ENCODE data around the gene ATXN2.

ATXN2 gene

DNA sequence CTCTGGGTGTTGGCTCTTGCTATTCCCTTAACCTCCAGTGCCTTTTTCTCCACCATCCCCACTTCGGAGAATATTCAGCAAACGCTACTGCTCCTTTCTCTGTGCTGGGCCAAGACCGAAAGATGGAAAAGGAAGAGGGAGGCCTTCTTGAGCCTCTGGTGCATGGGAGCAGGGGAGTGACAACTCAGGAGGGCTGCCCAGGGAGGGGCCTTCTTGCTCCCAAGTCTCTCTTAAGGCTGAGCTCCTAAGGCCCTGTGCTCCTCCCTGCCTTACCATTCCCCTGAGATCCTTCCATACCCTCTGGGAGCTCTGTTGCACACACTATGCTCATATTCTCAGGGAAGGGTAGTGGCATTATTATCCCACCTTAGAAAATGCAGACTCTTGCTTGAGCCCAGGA lies 158.5 kb downstream of the ATXN2 start:
- DNase-seq (ENCODE audit: low read depth): no peak
- no peak overlapping the region for H3K4me3 ChIP-seq (ENCODE audit: low read length)
- TF ChIP-seq, protein P1, sequence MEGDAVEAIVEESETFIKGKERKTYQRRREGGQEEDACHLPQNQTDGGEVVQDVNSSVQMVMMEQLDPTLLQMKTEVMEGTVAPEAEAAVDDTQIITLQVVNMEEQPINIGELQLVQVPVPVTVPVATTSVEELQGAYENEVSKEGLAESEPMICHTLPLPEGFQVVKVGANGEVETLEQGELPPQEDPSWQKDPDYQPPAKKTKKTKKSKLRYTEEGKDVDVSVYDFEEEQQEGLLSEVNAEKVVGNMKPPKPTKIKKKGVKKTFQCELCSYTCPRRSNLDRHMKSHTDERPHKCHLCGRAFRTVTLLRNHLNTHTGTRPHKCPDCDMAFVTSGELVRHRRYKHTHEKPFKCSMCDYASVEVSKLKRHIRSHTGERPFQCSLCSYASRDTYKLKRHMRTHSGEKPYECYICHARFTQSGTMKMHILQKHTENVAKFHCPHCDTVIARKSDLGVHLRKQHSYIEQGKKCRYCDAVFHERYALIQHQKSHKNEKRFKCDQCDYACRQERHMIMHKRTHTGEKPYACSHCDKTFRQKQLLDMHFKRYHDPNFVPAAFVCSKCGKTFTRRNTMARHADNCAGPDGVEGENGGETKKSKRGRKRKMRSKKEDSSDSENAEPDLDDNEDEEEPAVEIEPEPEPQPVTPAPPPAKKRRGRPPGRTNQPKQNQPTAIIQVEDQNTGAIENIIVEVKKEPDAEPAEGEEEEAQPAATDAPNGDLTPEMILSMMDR (IDR thresholded peaks at IDR 0.05; ENCODE audit: insufficient read depth, low read depth, low read length, missing control alignments): no peak

DNA sequence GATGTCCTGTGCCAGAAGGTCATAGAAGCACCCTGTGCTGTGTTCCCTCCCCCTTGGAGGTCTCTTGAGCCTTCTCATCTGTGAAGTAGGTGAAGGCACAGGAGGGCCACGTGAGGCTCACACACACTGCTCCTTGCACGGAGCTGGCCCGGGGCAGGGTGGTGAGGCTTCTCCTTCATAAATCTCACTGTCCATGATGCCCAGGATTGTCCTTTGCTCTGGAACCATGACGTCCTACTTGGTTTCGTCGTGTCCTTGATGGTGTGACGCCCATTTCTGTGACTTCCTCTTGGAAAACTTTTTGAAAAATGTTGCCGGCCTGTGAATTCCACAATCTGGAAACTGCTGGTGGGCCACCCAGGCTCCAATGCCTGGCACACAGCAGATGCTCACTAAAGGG lies 159.0 kb downstream of the ATXN2 start:
- TF ChIP-seq, protein P1 (IDR thresholded peaks at IDR 0.05; ENCODE audit: insufficient read depth, low read depth, low read length, missing control alignments): no peak
- H3K4me3 ChIP-seq (ENCODE audit: low read length): no peak overlapping the region
- no peak for DNase-seq (ENCODE audit: low read depth)

DNA sequence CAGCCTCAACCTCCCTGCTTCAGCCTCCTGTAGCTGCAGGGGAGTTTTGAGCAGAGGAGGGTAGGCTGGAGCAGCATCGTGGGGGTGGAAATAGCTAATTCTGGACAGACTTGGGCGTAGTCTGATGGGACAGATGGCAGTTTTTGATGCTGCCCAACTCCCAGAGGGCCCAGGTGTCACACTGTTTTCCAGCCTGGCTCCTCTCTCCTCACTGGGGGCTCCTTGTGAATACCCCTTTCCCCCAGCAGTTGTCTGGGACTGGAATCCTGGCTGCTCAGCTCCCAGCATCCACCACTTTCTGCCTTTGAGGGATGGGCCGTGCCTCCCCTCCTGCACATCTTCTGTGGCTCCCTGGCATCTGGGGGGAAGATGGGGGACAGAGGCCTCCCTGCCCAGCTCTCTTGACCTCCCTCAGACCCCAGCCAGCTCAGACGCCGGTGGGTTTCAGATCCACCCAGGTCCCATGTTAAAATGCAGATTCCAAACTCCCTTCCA lies 159.4 kb downstream of the ATXN2 start:
- DNase-seq (ENCODE audit: low read depth): no peak
- H3K4me3 ChIP-seq (ENCODE audit: low read length): no peak overlapping the region
- TF ChIP-seq, protein P1 (IDR thresholded peaks at IDR 0.05; ENCODE audit: insufficient read depth, low read depth, low read length, missing control alignments): no peak

DNA sequence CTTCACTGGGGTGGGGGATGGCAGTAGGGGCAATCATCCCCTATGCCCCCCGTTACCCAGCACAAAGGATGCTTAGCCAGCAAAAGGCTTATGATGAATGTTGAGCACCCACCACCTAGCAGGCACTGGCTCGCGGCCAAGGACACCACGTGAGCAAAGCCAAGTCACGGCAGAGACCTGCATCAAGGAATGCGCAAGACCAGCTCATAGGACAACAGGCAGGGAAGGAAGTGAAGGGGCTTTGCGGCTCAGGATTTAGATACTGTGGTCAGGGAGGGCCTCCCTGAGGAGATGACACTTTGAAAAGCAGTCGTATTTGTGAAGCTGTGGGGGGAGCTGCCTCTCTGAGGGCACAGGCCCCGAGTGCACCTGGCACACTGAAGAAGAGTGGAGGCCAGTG lies 160.6 kb downstream of the ATXN2 start:
- TF ChIP-seq, protein P1 (IDR thresholded peaks at IDR 0.05; ENCODE audit: insufficient read depth, low read depth, low read length, missing control alignments): no peak
- DNase-seq (ENCODE audit: low read depth): peak; percentile 82
- no peak overlapping the region for H3K4me3 ChIP-seq (ENCODE audit: low read length)

DNA sequence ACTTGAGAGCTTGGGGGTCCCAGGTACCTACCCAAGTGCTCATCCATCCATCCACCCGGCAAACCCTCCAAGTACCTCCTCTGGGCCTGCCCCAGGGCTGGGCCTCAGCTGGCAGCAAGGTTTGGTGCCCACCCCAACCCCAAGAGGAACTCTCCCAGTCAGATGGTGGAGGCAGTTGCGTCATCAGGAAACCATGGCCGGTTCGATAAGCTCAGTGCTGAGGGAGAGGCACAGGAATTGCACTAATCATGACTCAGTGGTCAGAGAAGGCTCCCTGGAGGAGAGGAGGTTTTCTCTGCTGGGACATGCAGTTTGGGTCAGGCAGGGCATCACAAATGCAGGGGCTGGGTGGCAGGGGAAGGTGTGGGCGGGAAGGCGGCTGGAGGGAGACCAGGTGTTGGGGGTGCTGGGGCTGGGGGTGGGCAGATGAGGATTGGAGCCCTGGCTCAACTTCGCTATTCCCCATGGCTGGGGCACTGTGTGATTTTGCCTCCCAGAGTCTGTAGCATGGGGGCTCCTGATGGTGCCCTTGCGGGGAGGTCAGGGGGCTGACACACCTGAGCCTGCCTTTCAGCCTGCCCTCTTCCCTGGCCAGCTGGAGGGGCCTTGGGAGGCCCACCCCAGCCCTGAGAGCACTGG lies 161.2 kb downstream of the ATXN2 start:
- TF ChIP-seq, protein P1 (IDR thresholded peaks at IDR 0.05; ENCODE audit: insufficient read depth, low read depth, low read length, missing control alignments): no peak
- DNase-seq (ENCODE audit: low read depth): peak; percentile 85
- no peak overlapping the region for H3K4me3 ChIP-seq (ENCODE audit: low read length)

DNA sequence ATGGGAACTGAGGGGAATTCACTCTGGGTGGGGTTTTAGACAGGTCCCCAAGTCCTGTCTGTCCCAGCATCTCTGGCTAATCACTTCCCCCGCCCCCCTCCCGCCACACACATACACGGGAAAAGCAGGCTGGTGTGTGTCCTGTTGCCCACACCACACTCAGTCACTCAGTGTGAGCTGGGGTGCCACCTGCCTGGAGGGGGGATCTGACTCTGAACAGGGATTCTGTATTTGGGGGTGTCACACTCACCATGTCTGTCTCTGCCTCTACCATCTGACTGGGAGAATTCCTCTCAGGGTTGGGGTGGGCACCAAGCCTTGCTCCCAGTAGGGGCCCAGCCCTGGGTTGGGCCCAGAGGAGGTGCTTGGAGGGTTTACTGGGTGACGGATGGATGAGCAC lies 162.3 kb downstream of the ATXN2 start:
- TF ChIP-seq, protein P1 (IDR thresholded peaks at IDR 0.05; ENCODE audit: insufficient read depth, low read depth, low read length, missing control alignments): no peak
- H3K4me3 ChIP-seq (ENCODE audit: low read length): no peak overlapping the region
- DNase-seq (ENCODE audit: low read depth): no peak

DNA sequence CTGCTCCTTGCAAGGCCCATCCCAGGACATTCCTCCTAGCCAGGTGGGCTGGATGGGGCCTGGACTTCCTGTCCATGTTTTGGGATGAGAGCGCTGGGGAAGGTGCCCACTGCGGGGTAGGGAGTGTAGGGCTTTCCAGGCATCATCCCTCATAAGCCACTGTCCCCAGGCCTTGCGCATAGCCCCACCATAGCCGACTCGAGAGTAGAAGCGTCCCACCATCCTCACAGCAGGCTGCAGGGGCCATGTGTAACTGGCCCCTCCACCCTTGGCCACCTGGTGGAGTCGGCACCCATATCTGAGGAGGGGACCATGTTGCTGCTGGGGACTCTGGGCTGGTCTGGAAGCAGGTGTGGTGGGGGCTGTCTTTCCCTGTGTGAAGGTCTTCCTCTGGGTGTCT lies 162.8 kb downstream of the ATXN2 start:
- no peak for DNase-seq (ENCODE audit: low read depth)
- TF ChIP-seq, protein P1 (IDR thresholded peaks at IDR 0.05; ENCODE audit: insufficient read depth, low read depth, low read length, missing control alignments): no peak
- no peak overlapping the region for H3K4me3 ChIP-seq (ENCODE audit: low read length)
